ENCODE results near the gene COG7.
"Not testable (repeated sequence)": the region's sequence is repeated elsewhere in the genome, so short reads cannot be mapped to it uniquely, and the experiment has no call there.

Gene COG7

GRCh38 chr16:23452572-23453337, at the start of gene COG7:
Gene COG7 (minus strand): TSS chr16:23453189. CDS start chr16:23452994, 195 bp downstream.
- peak; percentile 95 for DNase-seq

GRCh38 chr16:23502466-23502865, 49.5 kb upstream of the COG7 start:
- no peak for DNase-seq

DNA sequence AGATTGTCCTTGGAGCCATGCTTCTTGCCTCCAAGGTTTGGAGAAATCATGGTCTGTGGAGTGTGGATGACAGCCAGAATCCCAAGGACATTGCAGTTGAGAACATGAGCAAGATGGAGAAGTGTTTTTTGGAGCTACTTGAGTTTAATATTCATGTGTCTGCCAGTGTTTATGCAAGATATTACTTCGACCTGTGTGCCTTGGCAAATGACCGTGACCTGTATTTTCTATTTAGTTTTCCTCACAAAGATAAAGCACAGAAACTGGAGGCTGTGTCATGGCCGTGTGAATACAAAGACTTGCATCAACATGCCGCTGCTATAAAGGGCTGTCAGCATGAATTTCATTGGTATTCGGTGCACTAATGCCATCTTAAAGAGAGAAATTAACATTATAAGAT, 48.3 kb upstream of the COG7 start:
- no peak for DNase-seq

DNA sequence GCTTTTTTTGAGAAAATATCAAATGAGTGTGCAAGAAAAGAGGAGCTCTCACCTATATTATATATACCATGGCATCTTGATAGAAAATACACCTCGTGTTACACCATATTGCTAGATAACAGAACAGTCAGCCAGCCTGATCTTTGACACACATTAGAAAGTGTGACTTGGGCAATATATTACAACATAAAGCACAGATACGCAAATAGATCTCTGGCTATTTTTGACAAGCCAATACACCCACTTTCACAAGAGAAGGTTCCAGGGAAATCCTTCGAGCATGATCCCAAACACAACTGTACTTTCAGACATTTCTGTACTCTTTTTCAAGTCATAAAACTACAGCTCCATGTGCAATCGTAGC, 47.9 kb upstream of the COG7 start:
- no peak for DNase-seq

GRCh38 chr16:23500212-23500861, 47.3 kb upstream of the COG7 start:
- DNase-seq, result no peak

- DNase-seq, result no peak
These were observed 46.8 kb upstream of the COG7 start for GRCh38 chr16:23499801-23500200.

GRCh38 chr16:23498863-23499262, 45.9 kb upstream of the COG7 start:
- peak; percentile 18 for DNase-seq

GRCh38 chr16:23497543-23497868, 44.5 kb upstream of the COG7 start:
- no peak for DNase-seq

GRCh38 chr16:23496821-23497542, 44.0 kb upstream of the COG7 start:
- DNase-seq, result no peak

DNA sequence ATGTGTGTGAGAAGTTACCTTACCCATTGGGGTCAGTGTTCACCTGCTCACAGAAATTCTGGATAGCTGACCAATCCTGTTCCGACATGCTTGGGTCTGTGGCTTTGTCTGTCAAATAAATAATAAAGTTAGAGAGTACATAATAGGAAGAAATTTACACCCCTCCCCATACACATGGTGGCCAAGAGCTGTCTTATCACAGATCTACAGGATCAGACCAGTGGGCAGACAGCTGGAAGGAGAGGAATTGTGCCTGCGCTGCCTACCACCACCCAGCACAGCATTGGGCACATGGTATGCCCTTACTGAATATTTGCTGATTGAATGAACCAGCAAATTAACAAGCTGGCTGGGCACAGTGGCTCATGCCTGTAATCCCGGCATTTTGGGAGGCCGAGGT, 42.7 kb upstream of the COG7 start:
- DNase-seq, result no peak

- no peak for DNase-seq
These were observed 41.2 kb upstream of the COG7 start for GRCh38 chr16:23494188-23494587.

DNA sequence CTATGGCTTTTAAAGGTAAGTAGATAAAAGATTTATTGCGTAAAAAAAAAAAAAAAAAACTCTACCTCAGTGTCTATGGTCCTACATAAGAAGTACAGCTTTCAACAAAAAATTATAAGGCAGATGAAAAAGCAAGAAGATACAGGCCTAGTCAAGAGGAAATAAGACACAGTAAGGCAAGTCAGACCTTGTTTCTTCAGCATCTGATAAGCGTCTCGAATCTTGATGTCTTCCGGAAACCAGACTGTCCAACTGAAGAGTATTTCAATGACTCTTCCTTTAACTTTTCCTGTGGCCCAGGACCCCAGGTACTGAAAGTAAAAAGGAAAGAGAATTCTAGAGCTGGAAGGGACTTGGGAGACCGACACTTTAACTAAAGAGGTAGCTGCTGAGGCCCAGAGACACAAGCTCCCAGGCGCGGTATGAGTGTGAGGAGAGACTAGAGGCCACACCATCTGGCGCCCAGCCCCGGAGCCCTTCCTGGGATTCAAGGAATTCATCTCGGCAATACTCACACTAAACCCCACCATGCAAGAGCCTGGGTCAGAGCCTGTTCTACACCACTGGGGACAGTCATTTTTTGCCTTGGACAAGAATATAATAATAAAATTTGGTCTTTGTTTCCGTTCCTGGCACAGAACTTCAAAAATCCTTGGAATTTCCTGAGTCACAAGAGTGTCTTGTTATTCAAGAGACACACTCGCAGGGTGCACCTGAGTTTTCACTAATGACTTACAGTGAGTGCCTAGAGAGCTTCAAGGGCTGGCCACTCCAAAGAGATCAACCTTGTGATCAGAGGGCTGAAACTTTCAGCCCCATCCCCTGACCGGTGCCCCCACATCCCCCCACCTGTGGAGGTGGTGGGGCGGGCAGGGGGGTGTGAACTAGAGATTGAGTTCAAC, 38.8 kb upstream of the COG7 start:
- no peak for DNase-seq

- no peak for DNase-seq
These were observed 33.5 kb upstream of the COG7 start for GRCh38 chr16:23486480-23486879.

DNA sequence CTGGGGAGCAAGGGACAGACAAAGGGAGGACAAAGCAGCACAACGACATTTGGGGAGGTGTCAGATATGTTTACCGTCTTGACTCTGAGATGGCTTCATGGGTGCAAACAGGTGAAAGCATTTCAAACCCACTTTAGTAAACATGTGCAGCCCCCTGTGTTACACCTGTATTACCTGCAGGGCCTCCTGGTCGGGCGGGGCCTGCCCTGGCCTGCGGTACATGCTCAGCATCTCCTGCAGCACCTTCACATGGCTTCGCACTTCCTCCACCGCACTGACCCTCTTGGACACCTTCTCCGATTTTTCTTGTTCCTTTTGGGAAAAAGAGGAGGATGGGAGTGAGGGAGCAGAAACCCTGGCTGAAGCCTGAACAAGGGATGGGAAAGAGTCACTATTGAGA, 32.9 kb upstream of the COG7 start:
- no peak for DNase-seq

DNA sequence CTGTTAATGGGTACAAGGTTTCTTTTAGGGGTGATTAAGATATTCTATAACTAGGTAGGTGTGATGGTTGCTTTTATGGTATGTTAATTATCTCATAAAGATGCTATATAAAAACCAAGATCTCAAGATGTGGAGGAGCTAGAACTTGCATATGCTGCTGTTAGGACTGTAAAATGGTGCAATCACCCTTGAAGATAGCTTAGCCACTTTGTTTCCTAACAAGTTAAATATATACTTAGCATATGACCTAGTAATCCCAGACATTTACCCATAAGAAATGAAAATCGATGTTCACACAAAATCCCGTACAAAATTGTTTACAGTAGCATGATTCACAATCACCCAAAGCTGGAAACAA, 32.2 kb upstream of the COG7 start:
- no peak for DNase-seq

GRCh38 chr16:23484510-23485256, 31.7 kb upstream of the COG7 start:
- DNase-seq, result no peak

DNA sequence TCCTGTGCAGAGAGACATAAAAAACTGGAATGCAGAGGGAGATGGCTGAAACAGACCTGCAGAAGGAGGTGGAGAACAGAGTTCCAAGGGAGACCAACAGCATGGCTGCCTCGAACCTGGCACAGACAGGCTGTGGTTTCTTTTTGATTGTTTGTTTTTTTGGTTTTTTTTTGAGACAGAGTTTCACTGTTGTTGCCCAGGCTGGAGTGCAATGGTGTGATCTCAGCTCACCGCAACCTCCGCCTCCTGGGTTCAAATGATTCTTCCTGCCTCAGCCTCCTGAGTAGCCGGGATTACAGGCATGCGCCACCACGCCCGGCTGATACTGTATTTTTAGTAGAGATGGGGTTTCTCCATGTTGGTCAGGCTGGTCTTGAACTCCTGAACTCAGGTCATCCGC, 30.5 kb upstream of the COG7 start:
- not testable (repeated sequence) for DNase-seq

DNA sequence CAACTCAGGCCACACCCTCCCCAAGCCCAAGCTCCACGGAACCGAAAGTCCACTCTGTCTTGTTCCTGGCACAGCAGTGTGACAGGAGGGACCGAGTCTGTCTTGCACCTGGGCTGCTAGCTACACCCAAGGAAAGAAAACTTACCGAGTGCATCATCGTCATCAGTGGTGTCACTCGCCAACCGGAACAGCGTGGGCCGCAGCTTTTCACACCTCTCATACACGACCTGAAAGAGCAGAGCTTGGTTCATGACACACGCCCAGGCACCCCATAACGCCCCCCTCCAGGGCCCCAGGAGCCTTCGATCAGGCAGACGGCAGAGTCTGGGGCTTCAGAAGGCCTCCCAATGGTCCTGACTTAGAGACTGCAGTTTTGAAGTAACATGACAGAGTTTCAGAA, 29.8 kb upstream of the COG7 start:
- no peak for DNase-seq

DNA sequence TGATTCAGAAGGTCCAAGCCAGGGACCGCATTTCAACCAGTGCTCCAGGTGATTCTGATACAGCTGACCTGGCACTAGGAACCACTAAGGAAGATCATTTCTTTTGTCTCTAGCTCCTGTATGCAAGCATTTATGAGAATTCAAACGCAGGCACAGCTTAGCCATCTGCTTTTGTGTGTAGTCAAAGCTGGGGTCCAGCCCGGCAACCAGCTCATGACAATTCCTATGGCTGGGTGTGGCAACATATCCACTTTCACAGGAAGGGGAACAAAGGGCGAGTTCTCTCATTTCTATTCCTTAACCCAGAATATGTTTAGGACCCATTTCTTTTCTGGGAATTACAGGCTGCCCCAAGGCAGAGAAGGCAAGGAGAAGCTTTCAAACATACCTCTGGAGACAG, 27.3 kb upstream of the COG7 start:
- DNase-seq, result no peak

DNA sequence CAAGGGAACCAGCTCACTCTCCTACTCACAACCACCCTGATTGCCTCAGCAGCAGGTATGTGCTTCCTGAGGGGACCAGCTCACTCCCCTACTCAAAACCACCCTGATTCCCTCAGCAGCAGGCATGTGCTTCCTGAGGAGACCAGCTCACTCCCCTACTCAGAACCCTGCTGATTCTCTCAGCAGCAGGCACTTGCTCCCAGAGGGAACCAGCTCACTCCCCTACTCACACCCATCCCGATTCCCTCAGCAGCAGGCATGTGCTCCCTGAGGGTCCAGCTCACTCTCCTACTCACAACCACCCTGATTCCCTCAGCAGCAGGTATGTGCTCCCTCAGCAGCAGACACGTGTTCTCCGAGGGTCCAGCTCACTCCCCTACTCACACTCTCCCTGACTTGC, 26.1 kb upstream of the COG7 start:
- DNase-seq, result no peak

- DNase-seq, result no peak
These were observed 25.6 kb upstream of the COG7 start for GRCh38 chr16:23478566-23478965.

DNA sequence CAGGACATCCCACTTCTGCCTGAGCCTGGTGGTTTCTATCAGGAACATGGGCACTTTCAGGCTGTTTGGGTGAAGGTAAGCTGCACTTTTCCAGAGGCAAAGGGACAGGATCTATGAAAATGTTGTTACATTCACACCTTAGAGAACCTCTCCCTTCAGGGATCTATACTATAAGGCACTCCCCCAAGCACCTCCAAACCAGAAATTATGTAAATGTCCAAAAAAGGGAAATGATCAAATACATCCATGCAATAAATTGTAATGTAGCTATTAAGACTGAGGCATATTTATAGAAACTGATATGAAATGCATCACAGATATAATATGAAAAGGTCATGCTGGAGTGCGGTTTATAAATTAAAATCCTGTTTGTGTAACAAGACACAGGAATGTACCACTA, 23.3 kb upstream of the COG7 start:
- no peak for DNase-seq

- no peak for DNase-seq
These were observed 16.8 kb upstream of the COG7 start for GRCh38 chr16:23469814-23470213.
